Hepatocyte (in vitro differentiated cells): ENCODE measurements around the gene EPSTI1.

Source experiments
- EZH2 ChIP-seq: fragments of 200-600 bp; sonication (generic); IDR thresholded peaks from 2 replicates; pipeline ENCODE4 v1.6.1; 2016; ENCODE audit warnings: antibody characterized with exemption, mild to moderate bottlenecking, borderline replicate concordance
- EZH2phosphoT487 ChIP-seq: fragments of 200-600 bp; sonication (generic); IDR thresholded peaks from one replicate; pipeline ENCODE4 v1.6.1; 2018; ENCODE audit warnings: antibody characterized with exemption, mild to moderate bottlenecking, low read depth, moderate library complexity; ENCODE audit not compliant: unreplicated experiment, severe bottlenecking
- TF ChIP-seq, protein P1 (sequence below): fragments of 200-600 bp; sonication (generic); IDR thresholded peaks from 2 replicates; pipeline ENCODE4 v1.5.1; 2016; ENCODE audit warnings: antibody characterized with exemption, mild to moderate bottlenecking; ENCODE audit not compliant: poor library complexity

GRCh38 chr13:42984691-42985090 lies 7.3 kb downstream of the EPSTI1 start:
- TF ChIP-seq, protein P1, sequence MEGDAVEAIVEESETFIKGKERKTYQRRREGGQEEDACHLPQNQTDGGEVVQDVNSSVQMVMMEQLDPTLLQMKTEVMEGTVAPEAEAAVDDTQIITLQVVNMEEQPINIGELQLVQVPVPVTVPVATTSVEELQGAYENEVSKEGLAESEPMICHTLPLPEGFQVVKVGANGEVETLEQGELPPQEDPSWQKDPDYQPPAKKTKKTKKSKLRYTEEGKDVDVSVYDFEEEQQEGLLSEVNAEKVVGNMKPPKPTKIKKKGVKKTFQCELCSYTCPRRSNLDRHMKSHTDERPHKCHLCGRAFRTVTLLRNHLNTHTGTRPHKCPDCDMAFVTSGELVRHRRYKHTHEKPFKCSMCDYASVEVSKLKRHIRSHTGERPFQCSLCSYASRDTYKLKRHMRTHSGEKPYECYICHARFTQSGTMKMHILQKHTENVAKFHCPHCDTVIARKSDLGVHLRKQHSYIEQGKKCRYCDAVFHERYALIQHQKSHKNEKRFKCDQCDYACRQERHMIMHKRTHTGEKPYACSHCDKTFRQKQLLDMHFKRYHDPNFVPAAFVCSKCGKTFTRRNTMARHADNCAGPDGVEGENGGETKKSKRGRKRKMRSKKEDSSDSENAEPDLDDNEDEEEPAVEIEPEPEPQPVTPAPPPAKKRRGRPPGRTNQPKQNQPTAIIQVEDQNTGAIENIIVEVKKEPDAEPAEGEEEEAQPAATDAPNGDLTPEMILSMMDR, result no peak
- TF ChIP-seq EZH2phosphoT487 (no peak), EZH2 (no peak)
